K562 (cell line): Measurements from ENCODE around the gene INPP4B. TPM values are rescaled to one million over a fixed set of nuclear protein-coding genes. Genes with fewer than 3 reads are reported as not detected.

Source experiments
- CBFA2T2 ChIP-seq: fragments of 450-650 bp; conservative IDR thresholded peaks from 2 replicates; pipeline ENCODE4 v1.6.1; 2017; ENCODE audit warnings: mild to moderate bottlenecking
- CGGBP1 ChIP-seq: fragments of 250-450 bp; sonication (Bioruptor Pico); IDR thresholded peaks from 2 replicates; pipeline ENCODE4 v1.9.0; 2021; ENCODE audit warnings: mild to moderate bottlenecking
- CHD1 ChIP-seq: fragments of 200-600 bp; sonication (generic); IDR thresholded peaks from one replicate; pipeline ENCODE4 v1.6.1; 2012; ENCODE audit warnings: mild to moderate bottlenecking, moderate library complexity, low read length, inconsistent platforms
- FIP1L1 ChIP-seq: fragments of 200-400 bp; formaldehyde crosslinking; IDR thresholded peaks from 2 replicates; pipeline ENCODE4 v1.6.1; 2018; ENCODE audit warnings: mild to moderate bottlenecking, low read depth, low read length; ENCODE audit not compliant: poor library complexity, severe bottlenecking
- HEY1 ChIP-seq: fragments of 250-450 bp; sonication (Bioruptor Pico); IDR thresholded peaks from 2 replicates; pipeline ENCODE4 v1.5.0; 2020; ENCODE audit warnings: mild to moderate bottlenecking, moderate library complexity, borderline replicate concordance
- HNRNPUL1 ChIP-seq: fragments of 200-400 bp; formaldehyde crosslinking; IDR thresholded peaks from 2 replicates; pipeline ENCODE4 v1.6.1; 2017; ENCODE audit warnings: low read length
- POU5F1 ChIP-seq: fragments of 150-350 bp; IDR thresholded peaks from 2 replicates; pipeline ENCODE4 v1.6.1; 2014; ENCODE audit warnings: borderline replicate concordance, low read length, low read depth, mild to moderate bottlenecking; ENCODE audit not compliant: partially characterized antibody
- RNF219 ChIP-seq: fragments of 250-450 bp; sonication (Bioruptor Pico); IDR thresholded peaks from 2 replicates; pipeline ENCODE4 v1.5.0; 2022; ENCODE audit warnings: mild to moderate bottlenecking
- ZBED1 ChIP-seq: IDR thresholded peaks from 2 replicates; pipeline ENCODE4 v1.6.1; 2014
- ZBTB11 ChIP-seq, 3 experiments: fragments of 200-800 bp in 1 of 3; fragments of 250-450 bp in 1 of 3; fragments of 450-650 bp in 1 of 3; sonication (Bioruptor Pico) in 1 of 3; sonication (Bioruptor generic) in 1 of 3; formaldehyde crosslinking in 1 of 3; IDR thresholded peaks; 2 replicates each; pipeline versions ENCODE4 v1.6.1 to v1.8.0; 2016 to 2022; ENCODE audit warnings: mild to moderate bottlenecking in 2 of 3, missing genetic modification characterization in 2 of 3, missing compliant biosample characterization in 1 of 3, moderate library complexity in 1 of 3
- ZBTB8A ChIP-seq: fragments of 450-650 bp; IDR thresholded peaks from 2 replicates; pipeline ENCODE4 v1.6.1; 2018; ENCODE audit warnings: mild to moderate bottlenecking, moderate library complexity; ENCODE audit not compliant: partially characterized antibody
- ZC3H8 ChIP-seq: fragments of 450-650 bp; IDR thresholded peaks from 2 replicates; pipeline ENCODE4 v1.6.1; 2017
- ZNF830 ChIP-seq: fragments of 250-450 bp; sonication (Bioruptor Pico); IDR thresholded peaks from 2 replicates; pipeline ENCODE4 v1.5.0; 2021; ENCODE audit warnings: mild to moderate bottlenecking
- polyA plus RNA-seq, 8 experiments: library from polyadenylated mRNA; depleted of rRNA in 4 of 8; stranded (reverse) in 5 of 8; unstranded in 3 of 8; fragments of >200 nt; fragmentation: Nextera tagmentation in 2 of 8; fragmentation: Illumina TruSeq in 1 of 8; extraction: Ambion mirVana in 2 of 8; extraction: Trizol in 1 of 8; gene quantifications; 2 replicates each; pipeline versions ENCODE4 v1.2.1 to v1.2.3, GENCODE V29; 2011 to 2014; ENCODE audit warnings: inconsistent platforms in 1 of 8, missing spikeins in 1 of 8
- total RNA-seq, 7 experiments: library from RNA; depleted of rRNA in 6 of 7; stranded (reverse); fragments of >200 nt in 6 of 7; fragmentation: Illumina TruSeq in 2 of 7; extraction: Trizol in 2 of 7; gene quantifications; 2 replicates each; pipeline versions ENCODE4 v1.2.1 to v1.2.3, GENCODE V29; 2011 to 2021; ENCODE audit warnings: low replicate concordance in 1 of 7
- TF ChIP-seq, protein P1 (sequence below): fragments of 250-450 bp; sonication (Bioruptor Pico); IDR thresholded peaks from 2 replicates; pipeline ENCODE4 v1.6.1; 2021; ENCODE audit warnings: mild to moderate bottlenecking
- TF ChIP-seq, protein P2 (sequence below): sonication (generic); formaldehyde crosslinking; IDR thresholded peaks from 2 replicates; pipeline ENCODE4 v1.8.1; 2023; ENCODE audit warnings: mild to moderate bottlenecking, missing genetic modification reagents, moderate library complexity

INPP4B gene
- total and polyA plus RNA-seq, 9 of the 15 experiments (the other 6 are each of a cell fraction or from before 2014, with no cell fraction given) = 0.04 to 0.11 TPM; not detected in 7

DNA sequence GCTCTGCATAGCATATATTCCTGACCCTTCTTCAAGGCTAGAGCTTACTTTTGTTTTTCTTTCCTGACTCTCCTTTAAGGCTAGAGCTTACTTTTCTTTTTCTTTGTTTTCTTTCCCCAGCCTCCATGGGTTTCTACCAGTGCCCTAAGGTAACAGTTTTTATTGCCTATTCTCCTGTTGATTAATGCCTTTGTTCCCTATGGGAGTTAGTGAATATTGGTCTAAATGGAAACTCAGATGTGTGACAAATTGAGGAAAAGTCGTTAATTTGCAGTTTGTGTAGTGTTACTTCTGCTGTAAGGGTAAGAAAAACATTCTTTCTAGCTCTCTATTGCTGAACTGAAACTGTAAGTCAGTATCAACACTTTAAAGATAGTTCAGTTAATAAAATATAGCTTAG is 851.0 kb downstream of the INPP4B start (continued):
- no peak for TF ChIP-seq ZBTB11 (CRISPR knock-in tag; IDR thresholded peaks at IDR 0.05)
- no peak for TF ChIP-seq ZBTB8A
- TF ChIP-seq HEY1 (CRISPR knock-in tag) = no peak
- TF ChIP-seq ZC3H8 = no peak
- TF ChIP-seq CHD1 = no peak
- TF ChIP-seq RNF219 (CRISPR knock-in tag) = no peak
- TF ChIP-seq, protein P1, sequence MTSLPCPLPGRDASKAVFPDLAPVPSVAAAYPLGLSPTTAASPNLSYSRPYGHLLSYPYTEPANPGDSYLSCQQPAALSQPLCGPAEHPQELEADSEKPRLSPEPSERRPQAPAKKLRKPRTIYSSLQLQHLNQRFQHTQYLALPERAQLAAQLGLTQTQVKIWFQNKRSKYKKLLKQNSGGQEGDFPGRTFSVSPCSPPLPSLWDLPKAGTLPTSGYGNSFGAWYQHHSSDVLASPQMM (CRISPR knock-in tag) = no peak
- TF ChIP-seq CBFA2T2 = no peak
- no peak for TF ChIP-seq POU5F1
- TF ChIP-seq CGGBP1 (CRISPR knock-in tag) = no peak
- TF ChIP-seq HNRNPUL1 = no peak
- TF ChIP-seq, protein P2, sequence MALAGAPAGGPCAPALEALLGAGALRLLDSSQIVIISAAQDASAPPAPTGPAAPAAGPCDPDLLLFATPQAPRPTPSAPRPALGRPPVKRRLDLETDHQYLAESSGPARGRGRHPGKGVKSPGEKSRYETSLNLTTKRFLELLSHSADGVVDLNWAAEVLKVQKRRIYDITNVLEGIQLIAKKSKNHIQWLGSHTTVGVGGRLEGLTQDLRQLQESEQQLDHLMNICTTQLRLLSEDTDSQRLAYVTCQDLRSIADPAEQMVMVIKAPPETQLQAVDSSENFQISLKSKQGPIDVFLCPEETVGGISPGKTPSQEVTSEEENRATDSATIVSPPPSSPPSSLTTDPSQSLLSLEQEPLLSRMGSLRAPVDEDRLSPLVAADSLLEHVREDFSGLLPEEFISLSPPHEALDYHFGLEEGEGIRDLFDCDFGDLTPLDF (CRISPR knock-in tag) = no peak
- no peak for TF ChIP-seq FIP1L1
- TF ChIP-seq ZBED1 = no peak
- TF ChIP-seq ZNF830 (CRISPR knock-in tag) = no peak
